SK-N-SH (cell line): ENCODE data around the gene PDZD2. TPM values are rescaled to one million over a fixed set of nuclear protein-coding genes. Genes with fewer than 3 reads are reported as not detected.

Experiments used
- CTCF ChIA-PET: fragments of 300-600, 350-600 bp; formaldehyde crosslinking; extraction: SDS; loops from one replicate; lab custom pipeline; 2021; lab: Yijun Ruan, JAX
- POLR2A ChIA-PET: fragments of 350-600 bp; sonication (Branson Sonifier 250); formaldehyde crosslinking; extraction: SDS; loops from one replicate; lab custom pipeline; 2020; ENCODE audit warnings: antibody characterized with exemption, inconsistent platforms; lab: Yijun Ruan, JAX
- DNase-seq: peaks from one replicate; pipeline ENCODE4 v3.0.0; 2012
- H2AFZ ChIP-seq: fragments of 200-600 bp; sonication (generic); 2 replicates; pipeline ENCODE4 v1.8.1; 2016; ENCODE audit warnings: antibody characterized with exemption, mild to moderate bottlenecking, low read depth
- H3F3A ChIP-seq: fragments of 200-600 bp; sonication (generic); replicated peaks from 2 replicates; pipeline ENCODE3; 2016; ENCODE audit warnings: antibody characterized with exemption, mild to moderate bottlenecking; ENCODE audit not compliant: insufficient read depth
- H3K27ac ChIP-seq, 2 experiments: fragments of 200-500 bp in 1 of 2; fragments of 200-600 bp in 1 of 2; sonication (Bioruptor generic) in 1 of 2; sonication (generic), shearing (Covaris generic) in 1 of 2; 2 replicates each; pipeline versions ENCODE4 v1.5.1 to v1.6.1; 2014 to 2016; ENCODE audit warnings: low read depth in 2 of 2, inconsistent platforms in 1 of 2, low read length in 1 of 2, mild to moderate bottlenecking in 1 of 2, mixed read lengths in 1 of 2
- H3K27me3 ChIP-seq: fragments of 200-600 bp; sonication (generic), shearing (Covaris generic); 2 replicates; pipeline ENCODE4 v1.6.1; 2016; ENCODE audit warnings: mixed run types; ENCODE audit not compliant: insufficient read depth
- H3K36me3 ChIP-seq, 2 experiments: fragments of 200-500 bp in 1 of 2; fragments of 200-600 bp in 1 of 2; sonication (Bioruptor generic) in 1 of 2; sonication (generic) in 1 of 2; replicated peaks in 1 of 2; 2 replicates each; pipeline versions ENCODE3 to v1.5.1; 2014 to 2016; ENCODE audit warnings: low read length in 1 of 2, mild to moderate bottlenecking in 1 of 2; ENCODE audit not compliant: insufficient read depth in 2 of 2, control insufficient read depth in 1 of 2
- H3K4me1 ChIP-seq, 2 experiments: fragments of 200-500 bp in 1 of 2; fragments of 200-600 bp in 1 of 2; sonication (Bioruptor generic) in 1 of 2; sonication (generic), shearing (Covaris generic) in 1 of 2; 2 replicates each; pipeline versions ENCODE4 v1.5.1 to v1.6.1; 2014 to 2016; ENCODE audit warnings: low read depth in 1 of 2, low read length in 1 of 2, mixed run types in 1 of 2; ENCODE audit not compliant: insufficient read depth in 2 of 2, control insufficient read depth in 1 of 2
- H3K4me2 ChIP-seq: fragments of 200-600 bp; sonication (generic), shearing (Covaris generic); 2 replicates; pipeline ENCODE4 v1.6.1; 2017; ENCODE audit warnings: mixed run types
- H3K4me3 ChIP-seq, 2 experiments: fragments of 200-500 bp in 1 of 2; fragments of 200-600 bp in 1 of 2; sonication (Bioruptor generic) in 1 of 2; sonication (generic), shearing (Covaris generic) in 1 of 2; 2 replicates each; pipeline versions ENCODE4 v1.5.1 to v1.8.1; 2014 to 2016; ENCODE audit warnings: low read depth in 2 of 2, inconsistent platforms in 1 of 2, low read length in 1 of 2, mild to moderate bottlenecking in 1 of 2, mixed read lengths in 1 of 2, moderate library complexity in 1 of 2
- H3K79me2 ChIP-seq: fragments of 200-600 bp; sonication (generic); 2 replicates; pipeline ENCODE4 v1.8.1; 2017; ENCODE audit warnings: mild to moderate bottlenecking; ENCODE audit not compliant: insufficient read depth
- H3K9ac ChIP-seq: fragments of 200-600 bp; sonication (generic); 2 replicates; pipeline ENCODE4 v1.6.1; 2017; ENCODE audit warnings: mixed run types
- H3K9me2 ChIP-seq: fragments of 200-600 bp; sonication (generic); 2 replicates; pipeline ENCODE4 v1.6.1; 2017; ENCODE audit warnings: mixed run types
- H3K9me3 ChIP-seq: fragments of 200-600 bp; sonication (generic); 2 replicates; pipeline ENCODE4 v1.6.1; 2017; ENCODE audit warnings: mixed run types, mild to moderate bottlenecking, moderate library complexity
- H4K20me1 ChIP-seq: fragments of 200-600 bp; sonication (generic); 2 replicates; pipeline ENCODE4 v1.6.1; 2017; ENCODE audit warnings: mild to moderate bottlenecking, mixed run types; ENCODE audit not compliant: insufficient read depth
- CHD2 ChIP-seq: fragments of 150-350 bp; IDR thresholded peaks from 2 replicates; pipeline ENCODE4 v1.6.1; 2018; ENCODE audit warnings: low read length; ENCODE audit not compliant: partially characterized antibody
- EZH2phosphoT487 ChIP-seq: fragments of 200-600 bp; sonication (generic); IDR thresholded peaks from 2 replicates; pipeline ENCODE4 v1.6.1; 2017; ENCODE audit warnings: low read depth, mixed run types, mild to moderate bottlenecking, antibody characterized with exemption, moderate library complexity, borderline replicate concordance
- FOXM1 ChIP-seq: IDR thresholded peaks from 2 replicates; pipeline ENCODE4 v1.4.0; 2012; ENCODE audit warnings: low read depth, mild to moderate bottlenecking
- GABPA ChIP-seq: IDR thresholded peaks from 2 replicates; pipeline ENCODE4 v1.4.0; 2012; ENCODE audit warnings: low read depth, mild to moderate bottlenecking
- MEF2A ChIP-seq: IDR thresholded peaks from 2 replicates; pipeline ENCODE4 v1.4.0; 2012; ENCODE audit warnings: low read depth, borderline replicate concordance
- MXI1 ChIP-seq: IDR thresholded peaks from 2 replicates; pipeline ENCODE4 v1.6.1; 2012; ENCODE audit warnings: mild to moderate bottlenecking, low read depth, low read length, improper control_type of control experiment
- POLR2AphosphoS5 ChIP-seq: IDR thresholded peaks from 2 replicates; pipeline ENCODE4 v1.6.1; 2012; ENCODE audit warnings: low read depth, low read length
- RAD21 ChIP-seq: IDR thresholded peaks from 2 replicates; pipeline ENCODE4 v1.6.1; 2012; ENCODE audit warnings: mild to moderate bottlenecking, low read length
- RCOR1 ChIP-seq: fragments of 150-350 bp; IDR thresholded peaks from 2 replicates; pipeline ENCODE4 v1.6.1; 2017; ENCODE audit warnings: antibody characterized with exemption, low read length
- RFX5 ChIP-seq: IDR thresholded peaks from 2 replicates; pipeline ENCODE4 v1.6.1; 2012; ENCODE audit warnings: mild to moderate bottlenecking, improper control_type of control experiment, low read length
- RXRA ChIP-seq: IDR thresholded peaks from 2 replicates; pipeline ENCODE4 v1.4.0; 2012; ENCODE audit warnings: low read depth, mild to moderate bottlenecking, borderline replicate concordance
- SMC3 ChIP-seq: IDR thresholded peaks from 2 replicates; pipeline ENCODE4 v1.6.1; 2012; ENCODE audit warnings: low read depth, low read length, improper control_type of control experiment
- TAF1 ChIP-seq: IDR thresholded peaks from 2 replicates; pipeline ENCODE4 v1.6.1; 2012; ENCODE audit warnings: low read depth, mild to moderate bottlenecking, low read length, moderate library complexity, borderline replicate concordance
- TEAD4 ChIP-seq: IDR thresholded peaks from 2 replicates; pipeline ENCODE4 v1.4.0; 2012; ENCODE audit warnings: mild to moderate bottlenecking, borderline replicate concordance; ENCODE audit not compliant: insufficient read depth
- YY1 ChIP-seq: IDR thresholded peaks from 2 replicates; pipeline ENCODE4 v1.4.0; 2012; ENCODE audit warnings: low read depth, mild to moderate bottlenecking
- WGBS: methylation state at CpG from one replicate; pipeline ENCODE4 v1.1.6; 2017; ENCODE audit warnings: low lambda C conversion rate; 5-methylcytosine and 5-hydroxymethylcytosine counted together
- polyA plus RNA-seq, 3 experiments: library from polyadenylated mRNA; depleted of rRNA; stranded (reverse); fragments of >200 nt; gene quantifications; 2 replicates each; pipeline ENCODE4 v1.2.3, GENCODE V29; 2012
- TF ChIP-seq, protein P1 (sequence below): fragments of 150-350 bp; IDR thresholded peaks from 2 replicates; pipeline ENCODE4 v1.6.1; 2017; ENCODE audit warnings: antibody characterized with exemption, low read length, low read depth, borderline replicate concordance
- TF ChIP-seq, protein P2 (sequence below): fragments of 150-350 bp; IDR thresholded peaks from 2 replicates; pipeline ENCODE4 v1.6.1; 2016; ENCODE audit warnings: mild to moderate bottlenecking, low read depth, low read length

PDZD2 gene
- polyA plus RNA-seq, 1 of the 3 experiments (the other 2 are of a cell fraction), result 0.13 TPM

DNA sequence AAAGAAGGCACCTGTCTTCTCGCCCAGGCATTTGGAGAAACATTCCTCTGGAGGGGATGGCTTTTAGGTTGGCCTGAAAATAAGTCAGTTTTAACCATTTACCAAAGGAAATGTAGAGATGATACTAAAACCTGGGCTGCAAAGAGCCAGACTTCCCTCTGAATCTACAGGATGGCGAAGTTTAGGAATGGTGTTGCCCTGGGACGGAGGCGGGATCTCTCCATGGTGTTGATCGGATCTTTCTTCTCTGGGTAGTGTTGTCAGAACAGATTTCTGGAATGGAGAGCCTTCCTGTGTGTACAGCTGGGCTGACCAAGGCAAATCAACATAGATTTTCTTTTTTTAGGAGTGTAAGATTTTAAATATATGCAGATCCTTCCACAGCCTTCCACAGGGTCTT lies 159.2 kb downstream of the PDZD2 start (continued):
- TF ChIP-seq RFX5 (no peak), SMC3 (no peak), MXI1 (no peak)

DNA sequence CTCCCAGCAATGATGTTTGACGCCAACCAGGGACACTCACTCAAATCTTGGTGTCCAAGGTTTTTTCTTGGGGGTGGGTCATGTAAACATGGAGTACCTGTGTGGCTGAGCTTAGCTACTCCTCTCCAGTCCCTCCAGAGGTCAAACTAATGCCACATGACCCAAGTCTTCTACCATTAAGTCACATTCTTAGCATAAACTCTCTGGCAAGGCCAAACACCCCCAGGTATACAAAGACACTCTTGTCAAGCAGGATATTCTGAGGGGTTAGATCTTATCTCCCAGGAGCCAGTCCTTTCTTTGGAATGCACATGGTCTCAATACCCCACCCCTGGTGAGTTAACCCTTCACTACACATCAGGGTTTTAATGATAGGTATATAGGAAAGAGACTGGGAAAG lies 161.4 kb downstream of the PDZD2 start:
- Histone ChIP-seq H3K9me2 (no peaks in the 10 kb centered on the region), H3K4me2 (no peak overlapping the region), H3K9me3 (no peaks in the 10 kb centered on the region), H3K4me1 (peaks cover 0 to 9% of the 10 kb centered on the region in 2 experiments; a peak in 1 of 4 replicates), H3K79me2 (no peaks in the 10 kb centered on the region), H3K27me3 (peaks cover 5% of the 10 kb centered on the region; the same call in 1 of the 2 replicates), H3F3A (no peaks in the 10 kb centered on the region), H4K20me1 (no peaks in the 10 kb centered on the region), H2AFZ (no peak overlapping the region), H3K27ac (no peak overlapping the region), H3K9ac (no peak overlapping the region), H3K4me3 (no peak overlapping the region), H3K36me3 (no peaks in the 10 kb centered on the region)
- CTCF ChIA-PET, result interaction anchor here (4.2 kb wide), 1 partner anchor 9 kb away, joined by 16 read pairs; no protein-coding TSS in a partner anchor
- TF ChIP-seq RXRA (no peak), TAF1 (no peak), RCOR1 (no peak), TEAD4 (no peak), EZH2phosphoT487 (no peak), RFX5 (no peak), FOXM1 (no peak), GABPA (no peak), MEF2A (no peak), CHD2 (no peak), YY1 (no peak), POLR2AphosphoS5 (no peak), RAD21 (no peak)
- TF ChIP-seq, protein P1, sequence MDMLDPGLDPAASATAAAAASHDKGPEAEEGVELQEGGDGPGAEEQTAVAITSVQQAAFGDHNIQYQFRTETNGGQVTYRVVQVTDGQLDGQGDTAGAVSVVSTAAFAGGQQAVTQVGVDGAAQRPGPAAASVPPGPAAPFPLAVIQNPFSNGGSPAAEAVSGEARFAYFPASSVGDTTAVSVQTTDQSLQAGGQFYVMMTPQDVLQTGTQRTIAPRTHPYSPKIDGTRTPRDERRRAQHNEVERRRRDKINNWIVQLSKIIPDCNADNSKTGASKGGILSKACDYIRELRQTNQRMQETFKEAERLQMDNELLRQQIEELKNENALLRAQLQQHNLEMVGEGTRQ, result no peak
- TF ChIP-seq, protein P2, sequence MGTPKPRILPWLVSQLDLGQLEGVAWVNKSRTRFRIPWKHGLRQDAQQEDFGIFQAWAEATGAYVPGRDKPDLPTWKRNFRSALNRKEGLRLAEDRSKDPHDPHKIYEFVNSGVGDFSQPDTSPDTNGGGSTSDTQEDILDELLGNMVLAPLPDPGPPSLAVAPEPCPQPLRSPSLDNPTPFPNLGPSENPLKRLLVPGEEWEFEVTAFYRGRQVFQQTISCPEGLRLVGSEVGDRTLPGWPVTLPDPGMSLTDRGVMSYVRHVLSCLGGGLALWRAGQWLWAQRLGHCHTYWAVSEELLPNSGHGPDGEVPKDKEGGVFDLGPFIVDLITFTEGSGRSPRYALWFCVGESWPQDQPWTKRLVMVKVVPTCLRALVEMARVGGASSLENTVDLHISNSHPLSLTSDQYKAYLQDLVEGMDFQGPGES, result no peak
- WGBS, result 44% methylated on average over 1 of the region's 1 CpG
- POLR2A ChIA-PET, result no interaction called here
- DNase-seq, result no peak
